ENCODE measurements around the gene AGPS.
"Not testable (repeated sequence)": the region's sequence is repeated elsewhere in the genome, so short reads cannot be mapped to it uniquely, and the experiment has no call there.

The AGPS gene

GRCh38 chr2:177353187-177353478, 39.4 kb upstream of the AGPS start:
- no peak overlapping the region for H3K27ac ChIP-seq (ENCODE audit: low read length)
- no peaks in the 10 kb centered on the region for H3K27me3 ChIP-seq (ENCODE audit: insufficient read depth, low read length, poor library complexity)
- no peak overlapping the region for H2AFZ ChIP-seq (ENCODE audit: low read depth, low read length)
- H3K36me3 ChIP-seq (ENCODE audit: insufficient read depth, low read length): peaks cover 1% of the 10 kb centered on the region; the same call in 1 of the 2 replicates
- H4K20me1 ChIP-seq (ENCODE audit: insufficient read depth, low read length): no peaks in the 10 kb centered on the region
- H3K79me2 ChIP-seq (ENCODE audit: insufficient read depth, low read length): no peaks in the 10 kb centered on the region
- TF ChIP-seq EZH2 (IDR thresholded peaks at IDR 0.05; ENCODE audit: borderline replicate concordance, low read depth, low read length, severe bottlenecking) (no peak), CTCF (IDR thresholded peaks at IDR 0.05; ENCODE audit: borderline replicate concordance, extremely low read depth, low read length, poor library complexity, severe bottlenecking) (no peak)
- DNase-seq (no peak), ATAC-seq (ENCODE audit: insufficient read depth, low read depth) (no peak)
- H3K4me3 ChIP-seq (ENCODE audit: low read depth in 1 of 2, low read length in 2 of 2): no peak overlapping the region
- no peak overlapping the region for H3K4me2 ChIP-seq (ENCODE audit: insufficient read depth, low read length)
- H3K9ac ChIP-seq (ENCODE audit: low read depth, low read length): no peak overlapping the region
- no peaks in the 10 kb centered on the region for H3K9me3 ChIP-seq (ENCODE audit: insufficient read depth, low read length, severe bottlenecking)
- H3K4me1 ChIP-seq (ENCODE audit: insufficient read depth, low read length): no peaks in the 10 kb centered on the region

- not testable (repeated sequence) for H3K9me3 ChIP-seq (ENCODE audit: insufficient read depth, low read length, severe bottlenecking); ATAC-seq (ENCODE audit: insufficient read depth, low read depth); H3K27ac ChIP-seq (ENCODE audit: low read length); H4K20me1 ChIP-seq (ENCODE audit: insufficient read depth, low read length); H3K4me3 ChIP-seq (ENCODE audit: low read depth in 1 of 2, low read length in 2 of 2); H2AFZ ChIP-seq (ENCODE audit: low read depth, low read length); H3K4me1 ChIP-seq (ENCODE audit: insufficient read depth, low read length); H3K36me3 ChIP-seq (ENCODE audit: insufficient read depth, low read length); H3K4me2 ChIP-seq (ENCODE audit: insufficient read depth, low read length); H3K27me3 ChIP-seq (ENCODE audit: insufficient read depth, low read length, poor library complexity); H3K79me2 ChIP-seq (ENCODE audit: insufficient read depth, low read length); H3K9ac ChIP-seq (ENCODE audit: low read depth, low read length); DNase-seq
These were observed 38.0 kb upstream of the AGPS start for GRCh38 chr2:177354541-177354940.

- Histone ChIP-seq H3K4me1 (ENCODE audit: insufficient read depth, low read length) (no peaks in the 10 kb centered on the region), H2AFZ (ENCODE audit: low read depth, low read length) (no peak overlapping the region), H3K4me3 (ENCODE audit: low read depth in 1 of 2, low read length in 2 of 2) (no peak overlapping the region), H3K27ac (ENCODE audit: low read length) (no peak overlapping the region), H3K9me3 (ENCODE audit: insufficient read depth, low read length, severe bottlenecking) (no peaks in the 10 kb centered on the region), H4K20me1 (ENCODE audit: insufficient read depth, low read length) (no peaks in the 10 kb centered on the region), H3K9ac (ENCODE audit: low read depth, low read length) (no peak overlapping the region), H3K36me3 (ENCODE audit: insufficient read depth, low read length) (0 out of 2 replicates have a peak, but pooled peaks cover 1% of the 10 kb centered on the region), H3K4me2 (ENCODE audit: insufficient read depth, low read length) (no peak overlapping the region), H3K79me2 (ENCODE audit: insufficient read depth, low read length) (no peaks in the 10 kb centered on the region), H3K27me3 (ENCODE audit: insufficient read depth, low read length, poor library complexity) (no peaks in the 10 kb centered on the region)
- DNase-seq (no peak), ATAC-seq (ENCODE audit: insufficient read depth, low read depth) (no peak)
- TF ChIP-seq EZH2 (IDR thresholded peaks at IDR 0.05; ENCODE audit: borderline replicate concordance, low read depth, low read length, severe bottlenecking): no peak
- no peak for TF ChIP-seq CTCF (IDR thresholded peaks at IDR 0.05; ENCODE audit: borderline replicate concordance, extremely low read depth, low read length, poor library complexity, severe bottlenecking)
These were observed 36.7 kb upstream of the AGPS start for GRCh38 chr2:177355874-177356273.

- Histone ChIP-seq H4K20me1 (ENCODE audit: insufficient read depth, low read length) (no peaks in the 10 kb centered on the region), H3K36me3 (ENCODE audit: insufficient read depth, low read length) (0 out of 2 replicates have a peak, but pooled peaks cover 4% of the 10 kb centered on the region)
- DNase-seq: no peak
These were observed 32.6 kb upstream of the AGPS start for GRCh38 chr2:177359836-177360595.

More at GRCh38 chr2:177359836-177360595, 32.6 kb upstream of the AGPS start:
- H3K9me3 ChIP-seq (ENCODE audit: insufficient read depth, low read length, severe bottlenecking): no peaks in the 10 kb centered on the region
- no peak overlapping the region for H3K4me2 ChIP-seq (ENCODE audit: insufficient read depth, low read length)
- no peak overlapping the region for H3K9ac ChIP-seq (ENCODE audit: low read depth, low read length)
- H3K27me3 ChIP-seq (ENCODE audit: insufficient read depth, low read length, poor library complexity): no peaks in the 10 kb centered on the region
- no peaks in the 10 kb centered on the region for H3K79me2 ChIP-seq (ENCODE audit: insufficient read depth, low read length)
- no peak for ATAC-seq (ENCODE audit: insufficient read depth, low read depth)
- H3K4me3 ChIP-seq (ENCODE audit: low read depth in 1 of 2, low read length in 2 of 2): no peak overlapping the region
- H3K4me1 ChIP-seq (ENCODE audit: insufficient read depth, low read length): no peaks in the 10 kb centered on the region
- no peak overlapping the region for H2AFZ ChIP-seq (ENCODE audit: low read depth, low read length)
- TF ChIP-seq CTCF (IDR thresholded peaks at IDR 0.05; ENCODE audit: borderline replicate concordance, extremely low read depth, low read length, poor library complexity, severe bottlenecking) (no peak), EZH2 (IDR thresholded peaks at IDR 0.05; ENCODE audit: borderline replicate concordance, low read depth, low read length, severe bottlenecking) (no peak)
- no peak overlapping the region for H3K27ac ChIP-seq (ENCODE audit: low read length)

Data from DND-41 (cell line).